NCI-H510A treated with DMSO at 0.1 percent for 48 hours (cell line): Measurements from ENCODE around the gene KCNJ1.

Experiments
- DNase-seq: peaks from one replicate; lab custom pipeline; 2025; lab: John Stamatoyannopoulos, UW

KCNJ1 gene

DNA sequence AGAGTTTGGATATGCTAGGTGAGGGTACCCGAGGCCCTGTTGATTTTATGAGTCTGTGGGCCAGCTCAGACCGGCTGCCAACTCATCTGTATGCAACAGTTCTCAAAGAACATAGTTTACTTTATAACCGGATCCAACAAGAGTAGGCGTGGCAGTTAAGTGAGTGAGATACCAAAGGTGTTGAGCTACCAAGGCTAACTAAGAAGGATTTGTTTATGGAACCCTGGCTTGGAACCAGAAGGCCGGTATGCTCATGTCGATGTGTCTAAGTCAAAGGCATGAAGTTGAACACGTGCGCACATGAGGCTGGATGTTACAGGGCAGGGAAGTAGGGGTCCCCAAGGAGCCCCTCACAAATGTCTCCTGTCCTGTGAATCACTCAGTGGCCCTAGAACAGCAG lies at the start of gene KCNJ1:
Gene KCNJ1, minus strand, starts transcription at position 20 of the 400 bp plus-strand sequence. CDS start 27,053 bp downstream, outside the sequence.
- DNase-seq, result peak; percentile 21

DNA sequence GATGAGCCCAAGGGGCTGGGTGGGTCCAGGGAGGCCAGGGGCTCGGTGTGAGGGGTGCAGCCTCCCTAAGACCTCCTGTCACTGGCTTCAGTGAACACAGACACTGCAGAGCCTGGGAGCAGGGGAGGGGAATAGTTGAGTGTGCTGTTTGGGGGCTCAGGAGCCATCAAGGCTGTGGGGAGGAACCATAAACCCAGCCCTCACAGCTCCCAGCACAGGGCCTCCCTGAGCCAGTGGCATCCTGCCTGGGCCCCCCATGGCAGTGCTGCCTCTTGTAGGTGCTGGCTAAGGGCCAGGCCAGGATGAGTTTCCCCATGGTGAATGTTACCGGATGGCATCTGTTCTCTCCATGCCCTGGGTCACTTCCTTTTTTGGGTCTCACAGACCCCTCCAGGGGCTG lies 49.6 kb upstream of the KCNJ1 start:
- DNase-seq, result no peak

DNA sequence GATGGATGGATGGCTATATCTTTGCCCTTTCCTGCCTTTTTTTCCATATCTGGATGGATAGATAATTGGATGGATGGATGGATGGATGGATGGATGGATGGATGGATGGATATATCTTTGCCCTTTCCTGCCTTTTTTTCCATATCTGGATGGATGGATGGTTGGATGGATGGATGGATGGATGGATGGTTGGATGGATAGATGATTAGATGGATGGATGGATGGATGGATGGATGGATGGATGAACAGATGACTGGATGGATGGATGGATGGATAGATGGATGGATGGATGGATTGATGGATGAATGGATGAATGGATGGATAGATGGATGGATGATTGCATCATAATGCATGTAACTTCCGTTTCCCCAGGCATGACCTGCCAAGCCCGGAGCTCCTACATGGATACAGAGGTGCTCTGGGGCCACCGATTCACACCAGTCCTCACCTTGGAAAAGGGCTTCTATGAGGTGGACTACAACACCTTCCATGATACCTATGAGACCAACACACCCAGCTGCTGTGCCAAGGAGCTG lies 49.0 kb upstream of the KCNJ1 start:
- no peak for DNase-seq

DNA sequence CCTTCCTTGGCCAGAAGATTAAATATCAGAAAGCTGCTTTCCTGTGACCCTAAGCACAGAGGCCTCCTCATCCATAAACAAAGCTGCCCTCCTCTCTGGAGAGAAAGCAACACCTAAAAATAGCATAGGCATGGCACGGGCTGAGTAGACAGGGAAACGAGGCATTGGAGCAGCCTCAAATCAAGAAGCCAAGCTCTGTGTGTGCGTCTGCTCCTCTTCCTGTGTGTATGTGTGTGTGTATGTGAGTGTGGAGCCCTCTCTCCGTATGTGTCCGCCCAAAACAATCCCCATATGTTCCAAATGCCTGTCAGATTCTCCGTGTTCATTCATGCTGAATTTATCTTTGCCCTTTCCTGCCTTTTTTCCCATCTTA lies 48.0 kb upstream of the KCNJ1 start:
- no peak for DNase-seq

DNA sequence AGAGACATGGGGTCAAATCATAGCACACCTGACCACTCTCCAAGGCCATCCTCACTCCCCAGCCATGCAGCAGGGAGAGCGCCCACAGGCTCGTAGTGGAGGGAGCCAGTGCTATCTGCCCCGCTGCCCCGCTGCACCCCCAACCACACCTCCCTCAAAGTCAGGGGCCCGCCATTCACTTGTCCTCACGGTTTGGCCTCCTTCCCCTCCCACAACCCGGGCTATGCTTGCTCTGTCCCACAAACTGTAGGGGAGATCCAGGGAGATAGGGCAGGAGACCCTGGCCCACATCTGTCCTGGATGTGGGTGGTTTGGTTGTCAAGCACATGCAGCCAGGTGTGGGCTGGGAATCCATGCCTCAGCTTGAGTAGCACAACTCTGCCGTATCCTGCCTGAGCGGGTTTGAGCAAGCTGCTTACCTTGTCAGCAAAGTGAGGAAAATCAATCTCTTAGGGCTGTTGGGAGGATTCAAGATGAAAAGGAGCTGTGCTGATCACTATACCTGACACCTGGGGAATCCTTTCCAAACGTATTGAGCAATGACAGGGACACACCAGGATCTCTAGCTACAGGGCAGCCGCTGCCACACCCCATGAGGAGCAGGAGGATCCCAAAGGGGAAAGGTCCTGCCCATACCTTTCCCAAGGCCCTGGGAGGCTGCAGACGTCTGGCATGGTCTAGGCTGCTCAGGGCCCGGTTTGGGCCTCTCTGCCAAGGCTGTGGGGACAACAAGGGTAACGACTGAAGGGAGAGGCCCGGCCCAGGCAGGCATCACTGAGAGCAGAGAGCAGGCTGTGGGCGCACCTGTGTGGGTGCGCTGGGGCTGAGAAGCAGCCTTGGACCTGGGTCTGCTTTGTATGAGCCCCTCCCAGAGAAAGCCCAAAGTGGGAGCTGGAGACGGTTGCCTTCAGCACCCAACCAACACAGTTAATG lies 47.4 kb upstream of the KCNJ1 start:
- DNase-seq, result no peak

DNA sequence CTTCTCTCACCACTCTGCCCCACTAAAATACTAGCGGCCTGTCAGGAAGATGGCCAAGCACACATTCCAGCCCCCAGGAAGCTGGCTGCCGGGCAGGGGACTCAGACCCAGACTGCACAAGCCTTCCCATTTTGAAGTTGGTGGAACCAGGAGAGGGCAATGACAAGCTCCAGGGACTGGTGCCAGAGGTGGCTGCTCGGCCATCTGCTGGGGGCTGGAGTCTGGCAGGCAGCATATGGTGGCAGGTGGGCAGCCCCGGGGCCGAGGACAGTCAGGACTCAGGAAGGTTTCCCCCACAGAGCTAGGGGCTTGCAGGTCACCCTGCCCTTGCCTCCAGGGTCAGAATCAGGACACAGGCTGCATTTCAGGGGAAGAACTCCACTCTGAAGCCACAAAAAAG lies 46.7 kb upstream of the KCNJ1 start:
- DNase-seq, result no peak

DNA sequence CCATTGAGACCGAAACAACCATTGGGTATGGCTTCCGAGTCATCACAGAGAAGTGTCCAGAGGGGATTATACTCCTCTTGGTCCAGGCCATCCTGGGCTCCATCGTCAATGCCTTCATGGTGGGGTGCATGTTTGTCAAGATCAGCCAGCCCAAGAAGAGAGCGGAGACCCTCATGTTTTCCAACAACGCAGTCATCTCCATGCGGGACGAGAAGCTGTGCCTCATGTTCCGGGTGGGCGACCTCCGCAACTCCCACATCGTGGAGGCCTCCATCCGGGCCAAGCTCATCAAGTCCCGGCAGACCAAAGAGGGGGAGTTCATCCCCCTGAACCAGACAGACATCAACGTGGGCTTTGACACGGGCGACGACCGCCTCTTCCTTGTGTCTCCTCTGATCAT lies 44.6 kb upstream of the KCNJ1 start:
- DNase-seq, result no peak

DNA sequence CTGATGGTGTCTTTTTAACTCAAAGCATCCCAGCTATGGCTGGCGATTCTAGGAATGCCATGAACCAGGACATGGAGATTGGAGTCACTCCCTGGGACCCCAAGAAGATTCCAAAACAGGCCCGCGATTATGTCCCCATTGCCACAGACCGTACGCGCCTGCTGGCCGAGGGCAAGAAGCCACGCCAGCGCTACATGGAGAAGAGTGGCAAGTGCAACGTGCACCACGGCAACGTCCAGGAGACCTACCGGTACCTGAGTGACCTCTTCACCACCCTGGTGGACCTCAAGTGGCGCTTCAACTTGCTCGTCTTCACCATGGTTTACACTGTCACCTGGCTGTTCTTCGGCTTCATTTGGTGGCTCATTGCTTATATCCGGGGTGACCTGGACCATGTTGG lies 44.1 kb upstream of the KCNJ1 start:
- no peak for DNase-seq

DNA sequence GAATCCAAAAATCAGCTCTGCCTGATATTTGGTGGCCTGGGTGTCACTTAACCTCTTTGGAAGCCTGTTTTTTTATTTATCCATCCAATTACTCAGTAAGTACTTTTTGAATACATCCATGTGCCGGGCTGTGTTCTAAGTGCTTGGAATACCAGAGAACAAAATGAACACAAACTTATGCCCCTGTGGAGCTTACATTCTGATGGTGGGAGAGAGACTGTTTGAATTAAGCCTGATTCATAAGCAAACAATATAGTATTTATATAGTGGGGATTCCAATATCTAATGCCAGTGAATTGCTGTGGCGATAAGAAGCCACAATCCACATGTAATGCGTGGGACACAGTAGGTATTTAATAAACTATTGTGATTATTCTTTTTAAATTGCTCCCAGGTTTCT lies 43.5 kb upstream of the KCNJ1 start:
- no peak for DNase-seq

DNA sequence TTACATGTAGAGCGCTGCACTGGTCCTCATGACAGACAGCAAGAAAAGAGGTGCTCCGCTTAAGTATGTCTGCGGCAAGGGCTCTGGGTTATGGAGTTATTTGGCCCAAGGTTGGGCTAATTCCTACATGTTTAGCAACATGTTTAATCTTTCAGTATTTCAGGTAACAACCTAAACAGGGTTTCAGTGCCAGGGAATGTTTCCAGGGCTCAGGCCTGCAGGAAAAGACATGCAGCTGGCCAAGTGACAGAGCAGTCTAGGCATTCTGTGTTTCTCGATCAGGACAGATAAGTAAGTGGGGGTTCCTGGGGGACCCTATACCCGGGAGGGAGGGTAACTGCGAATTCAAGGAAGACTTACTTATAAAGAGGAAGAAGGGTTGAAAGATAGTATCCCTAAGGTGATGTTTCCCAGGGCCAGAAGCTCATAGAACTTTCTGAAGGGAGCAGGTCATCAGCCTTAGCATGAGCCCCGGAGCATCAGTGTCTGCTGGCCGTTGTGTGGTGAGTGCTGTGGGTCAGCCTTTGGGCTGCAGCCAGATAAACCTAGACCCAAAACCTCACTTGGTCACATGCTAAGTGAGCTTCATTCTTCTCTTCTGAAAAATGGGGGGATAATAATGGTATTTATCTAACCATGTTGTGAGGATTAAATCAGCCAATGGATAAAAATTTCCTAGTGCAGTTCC lies 42.5 kb upstream of the KCNJ1 start:
- no peak for DNase-seq

DNA sequence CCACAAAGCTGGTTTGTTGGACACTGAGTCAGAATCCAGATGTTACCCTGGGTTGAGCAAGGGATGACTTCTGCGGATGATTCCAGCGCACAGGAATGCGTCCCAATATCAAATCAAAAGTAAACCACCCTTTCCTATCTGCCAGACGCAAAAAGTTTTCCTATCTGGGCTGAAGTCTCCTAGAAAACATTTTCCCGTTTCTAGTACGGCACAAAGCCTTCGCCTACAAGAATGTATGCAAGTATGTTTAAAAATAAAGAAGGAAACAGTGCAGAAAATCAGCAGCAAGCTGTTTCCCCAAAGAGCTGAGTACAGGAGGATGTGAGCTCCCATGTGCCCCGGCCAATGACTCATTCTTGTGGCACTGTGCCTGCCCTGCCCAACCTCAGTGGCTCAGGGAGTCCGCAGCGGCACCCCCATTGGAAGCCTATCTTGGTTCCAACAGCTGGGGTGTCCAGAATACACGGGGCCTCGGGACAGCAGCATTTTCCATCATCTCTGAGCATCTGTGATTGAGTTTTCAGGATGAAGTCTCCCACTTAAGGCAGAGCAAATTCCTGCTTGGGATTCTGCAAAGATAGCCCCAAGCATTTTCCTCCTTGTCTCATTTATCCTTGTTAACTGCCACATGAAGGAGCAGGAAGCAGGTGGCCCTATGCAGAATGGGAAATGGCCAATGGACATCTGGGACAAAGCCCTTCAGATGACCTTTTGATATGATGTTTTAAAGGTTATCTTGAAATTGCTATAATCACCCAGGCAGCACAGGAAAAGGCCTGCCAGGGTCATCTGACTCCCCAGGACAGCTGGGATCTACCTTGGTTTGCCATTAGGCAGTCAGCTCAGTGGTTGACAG lies 41.5 kb upstream of the KCNJ1 start:
- DNase-seq, result no peak

DNA sequence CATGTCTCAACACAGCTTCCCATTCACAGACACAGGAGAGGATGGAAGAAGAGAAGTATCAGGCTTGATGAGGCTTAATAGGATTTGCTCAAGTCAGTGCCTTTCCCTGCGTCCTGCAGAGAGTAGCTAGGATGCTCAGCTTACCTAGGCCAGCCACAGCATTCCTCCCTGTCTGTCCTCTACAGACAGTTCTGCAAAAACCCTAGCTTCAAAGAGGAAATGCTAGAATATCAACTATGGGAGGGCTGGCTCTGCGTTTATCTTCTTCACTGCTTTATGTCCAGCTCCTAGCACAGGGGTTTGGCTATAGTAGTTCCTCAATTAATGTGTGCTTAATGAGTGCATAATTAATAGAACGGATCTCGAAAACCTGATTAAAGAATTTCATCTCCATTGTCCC lies 40.5 kb upstream of the KCNJ1 start:
- DNase-seq, result no peak

DNA sequence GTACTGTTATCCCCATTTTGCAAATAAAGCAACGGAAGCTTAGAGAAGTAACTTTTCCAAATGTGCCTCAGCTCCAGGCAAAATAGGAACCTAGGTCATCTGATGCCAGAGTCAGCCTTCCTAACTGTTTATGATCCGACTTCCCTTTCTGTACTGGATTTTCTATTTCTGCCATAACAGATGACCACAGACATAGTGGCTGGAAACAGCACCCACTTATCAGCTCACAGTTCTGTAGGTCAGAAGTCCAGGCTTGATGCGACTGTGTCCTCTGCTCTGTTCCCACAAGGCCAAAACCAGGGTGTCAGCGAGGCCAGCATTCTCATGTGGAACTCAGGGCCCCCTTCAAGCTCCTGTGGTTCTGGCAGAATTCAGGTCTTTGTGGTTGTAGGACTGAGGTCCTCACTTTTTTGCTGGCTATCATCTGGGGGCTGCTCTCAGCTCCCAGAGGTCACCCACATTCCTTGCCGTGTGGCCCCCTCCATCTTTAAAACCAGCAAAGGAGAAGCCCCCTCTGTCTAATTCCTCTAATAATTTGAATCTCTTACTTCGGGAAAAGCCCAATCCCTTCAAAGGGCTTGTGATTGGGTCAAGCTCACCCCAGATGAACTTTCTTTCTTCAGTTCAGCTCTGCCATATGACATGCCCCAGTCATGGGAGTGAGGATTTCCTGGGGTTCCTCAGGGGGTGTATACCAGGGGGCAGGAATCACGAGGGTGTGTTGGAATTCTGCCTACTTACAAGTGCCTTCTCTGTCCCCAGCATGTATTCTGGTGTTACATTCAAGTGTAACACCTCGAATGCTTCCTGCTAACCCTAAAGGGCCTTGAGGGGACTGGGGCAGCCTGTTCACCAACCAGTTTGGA lies 39.3 kb upstream of the KCNJ1 start:
- no peak for DNase-seq

DNA sequence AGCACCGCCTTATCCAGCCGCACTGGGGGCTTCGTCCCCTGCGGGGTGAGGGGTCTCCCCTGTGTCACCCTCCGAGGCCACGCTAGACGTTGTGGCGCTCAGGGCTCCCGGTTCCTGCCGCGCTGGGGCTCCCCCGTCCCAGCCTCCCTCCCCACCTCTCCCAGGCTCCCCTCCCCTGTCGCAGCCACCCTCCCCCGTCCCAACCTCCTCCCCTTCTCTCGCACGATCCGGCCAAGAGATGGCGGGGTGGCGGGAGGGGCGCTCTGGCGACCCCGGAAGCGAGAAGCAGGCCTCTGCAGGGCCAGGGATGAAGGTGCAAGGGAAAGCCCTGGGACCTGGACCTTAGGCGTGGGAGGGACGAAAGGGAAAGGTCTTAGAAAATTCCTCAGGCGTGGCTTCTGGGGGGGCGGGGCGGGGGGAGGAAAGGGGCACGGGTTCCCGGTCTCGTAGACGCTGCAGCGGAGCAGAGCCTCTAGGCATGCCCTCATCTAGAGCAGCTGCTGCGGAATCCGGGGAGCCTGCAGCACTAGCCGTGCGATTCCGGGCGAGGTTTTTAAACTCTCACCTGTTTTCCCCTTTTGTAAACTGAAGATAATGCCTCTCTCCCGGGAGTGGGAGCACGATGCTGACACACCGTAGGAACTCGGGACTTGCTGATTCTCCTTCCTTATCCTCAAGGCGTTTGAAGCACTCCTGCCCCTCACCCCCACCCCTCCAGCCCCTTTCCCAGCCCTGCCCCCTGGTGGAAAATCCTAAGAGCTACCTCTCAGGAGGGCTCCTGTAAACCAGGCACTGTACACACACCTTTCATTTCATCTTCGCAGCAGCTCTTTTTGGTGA lies 38.5 kb upstream of the KCNJ1 start:
- DNase-seq, result peak; percentile 84

DNA sequence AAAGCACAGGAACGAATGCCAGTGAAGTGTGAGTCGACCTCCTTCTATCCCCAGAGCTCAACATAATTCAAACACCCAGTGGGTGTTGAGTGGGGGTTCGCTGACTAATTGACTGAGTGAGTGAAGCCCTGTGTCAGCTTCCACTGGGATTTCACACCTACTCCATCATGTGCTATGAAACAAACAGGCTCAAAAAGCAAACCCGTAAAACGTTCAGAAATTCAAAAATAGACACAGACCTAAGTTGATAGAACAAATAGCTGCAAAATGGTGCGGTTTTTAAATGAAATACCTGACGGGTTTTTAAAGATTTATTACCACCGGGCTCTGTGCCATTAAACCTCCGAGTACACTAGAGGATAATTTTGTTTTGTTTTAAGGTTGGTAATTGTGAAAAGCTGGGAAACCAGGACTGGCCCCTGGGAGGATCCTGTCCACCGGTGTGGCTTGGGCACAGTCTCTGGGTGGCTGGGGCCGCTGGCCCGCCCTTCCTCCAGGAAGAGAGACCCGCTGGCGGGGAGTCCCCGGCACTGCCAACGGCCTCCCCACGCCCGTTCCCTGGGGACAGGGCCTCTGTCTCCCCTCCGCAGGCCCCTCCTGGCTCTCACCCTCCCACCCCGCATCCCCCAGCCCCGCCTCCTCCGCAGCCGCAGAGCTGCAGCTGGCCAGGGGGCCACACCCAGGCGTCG lies 37.7 kb upstream of the KCNJ1 start:
- peak; percentile 46 for DNase-seq

DNA sequence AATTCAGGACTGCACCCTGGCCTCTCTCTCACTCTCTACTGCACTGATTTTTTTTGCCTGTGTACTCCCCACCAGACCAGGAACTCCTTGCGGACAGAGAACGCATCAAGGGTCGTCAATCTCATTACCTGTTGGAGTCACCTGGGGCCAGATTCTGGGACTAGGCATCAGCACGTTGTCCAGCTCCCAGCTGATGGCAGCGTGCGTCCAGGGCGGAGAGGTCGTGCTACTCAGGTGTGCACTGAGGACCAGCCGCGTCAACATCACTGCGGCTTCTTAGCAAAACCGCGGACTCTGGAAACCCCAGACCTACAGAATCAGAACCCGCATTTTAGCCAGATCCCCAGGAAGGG lies 37.2 kb upstream of the KCNJ1 start:
- DNase-seq, result no peak

DNA sequence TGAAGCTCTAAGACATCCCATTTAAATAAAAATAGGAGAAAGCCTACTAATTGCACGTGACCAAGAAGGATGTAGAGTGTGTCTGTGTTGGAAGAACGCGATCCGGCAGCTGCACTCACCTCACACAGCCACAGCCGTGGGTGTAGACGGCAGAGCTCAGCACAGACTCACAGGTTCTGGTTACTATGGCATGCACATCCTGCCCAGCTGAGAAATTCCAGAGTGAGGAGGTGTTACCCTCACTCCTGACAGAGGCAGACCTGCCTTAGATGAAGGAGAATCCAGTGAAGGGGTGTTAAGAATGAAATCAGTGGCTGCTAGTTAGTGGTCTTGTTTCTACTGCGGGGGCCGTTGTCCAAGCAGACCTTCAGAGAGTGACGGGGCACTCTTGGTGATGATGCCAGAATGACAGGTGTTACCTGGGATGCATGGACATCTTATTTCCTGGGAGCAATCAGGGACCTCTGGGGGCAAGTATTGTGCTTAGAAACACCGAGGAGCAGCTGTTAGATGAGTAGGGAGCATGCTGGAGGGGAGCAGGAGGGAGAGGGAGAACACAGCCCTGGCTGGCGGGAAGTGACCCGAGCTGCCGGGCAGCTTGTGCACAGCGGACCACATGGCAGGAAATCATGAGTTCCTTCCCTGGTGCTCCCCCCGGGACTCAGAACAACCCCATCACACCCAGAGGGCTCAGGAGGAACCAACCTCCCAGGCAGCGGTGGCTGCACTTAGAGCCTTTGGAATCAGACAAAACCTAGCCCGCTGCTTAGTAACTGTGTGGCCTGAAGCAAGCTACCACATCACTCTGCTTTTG lies 36.4 kb upstream of the KCNJ1 start:
- DNase-seq, result no peak

DNA sequence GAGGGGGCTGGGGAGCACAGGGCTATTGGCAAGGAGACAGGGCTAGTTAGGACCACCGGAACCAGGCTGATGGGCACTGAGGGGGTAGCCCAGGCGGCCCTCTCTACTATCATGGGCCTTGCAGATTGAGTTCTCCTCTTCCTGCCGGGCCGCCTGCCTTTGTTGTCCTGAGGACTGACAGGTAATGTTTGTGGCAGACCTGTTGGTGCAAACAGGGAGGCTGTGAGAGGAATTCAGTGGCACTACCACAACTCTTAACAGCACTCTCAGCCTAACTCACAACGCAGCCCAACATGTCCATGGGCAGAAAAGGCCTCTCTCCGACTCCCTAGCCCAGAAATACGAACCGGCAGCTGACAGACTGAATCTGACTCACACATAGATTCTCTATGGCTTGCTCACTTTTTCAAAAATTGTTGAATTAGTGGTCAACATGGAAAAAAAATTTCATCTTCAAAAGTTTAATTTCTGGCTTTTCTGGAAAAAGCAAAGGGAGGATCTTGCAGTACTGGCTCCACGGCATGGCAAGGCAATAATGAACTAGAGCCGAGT lies 35.5 kb upstream of the KCNJ1 start:
- no peak for DNase-seq
